ENCODE data around the gene CTNND2. TPM values are rescaled to one million over a fixed set of nuclear protein-coding genes. Genes with fewer than 3 reads are reported as not detected.
A peak's percentile ranks its signal among the peaks of the same experiment; 100 is the strongest.

The CTNND2 gene
- total and polyA plus RNA-seq, 5 experiments from 2014 or later: not detected

DNA sequence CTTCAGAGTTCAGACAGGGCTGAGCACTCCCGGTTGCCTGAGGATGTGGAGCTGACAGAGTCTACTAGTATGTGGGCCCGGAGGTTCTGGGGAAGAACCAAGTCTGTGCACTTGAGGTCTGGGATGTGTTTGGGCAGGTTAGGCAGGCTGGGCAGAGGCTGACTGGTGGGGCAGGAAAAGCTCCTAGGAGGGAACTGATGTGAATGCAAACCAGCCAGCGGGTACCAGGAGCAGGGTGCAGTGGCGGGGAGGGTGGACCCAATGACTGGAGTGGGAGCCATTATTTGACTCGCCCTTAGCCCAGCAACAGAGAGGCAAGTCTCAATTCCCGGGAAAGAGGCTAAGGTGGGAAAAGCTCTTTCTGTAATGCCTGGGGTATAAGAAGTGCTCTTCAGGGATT, 723.4 kb downstream of the CTNND2 start:
- Mint-ChIP-seq H3K4me1 (peaks cover 0 to 4% (median 0%) of the 10 kb centered on the region in 4 donors), H3K9me3 (peaks cover 0 to 2% (median 0%) of the 10 kb centered on the region in 9 donors), H3K27ac (peak overlapping the region in 1 of 10 donors; percentile 44), H3K36me3 (no peaks in the 10 kb centered on the region), H3K4me3 (no peak overlapping the region), H3K27me3 (peaks cover 5 to 20% (median 14%) of the 10 kb centered on the region in 5 donors)
- no peak for ATAC-seq
- POLR2A ChIA-PET: no interaction called here
- no peak for DNase-seq

DNA sequence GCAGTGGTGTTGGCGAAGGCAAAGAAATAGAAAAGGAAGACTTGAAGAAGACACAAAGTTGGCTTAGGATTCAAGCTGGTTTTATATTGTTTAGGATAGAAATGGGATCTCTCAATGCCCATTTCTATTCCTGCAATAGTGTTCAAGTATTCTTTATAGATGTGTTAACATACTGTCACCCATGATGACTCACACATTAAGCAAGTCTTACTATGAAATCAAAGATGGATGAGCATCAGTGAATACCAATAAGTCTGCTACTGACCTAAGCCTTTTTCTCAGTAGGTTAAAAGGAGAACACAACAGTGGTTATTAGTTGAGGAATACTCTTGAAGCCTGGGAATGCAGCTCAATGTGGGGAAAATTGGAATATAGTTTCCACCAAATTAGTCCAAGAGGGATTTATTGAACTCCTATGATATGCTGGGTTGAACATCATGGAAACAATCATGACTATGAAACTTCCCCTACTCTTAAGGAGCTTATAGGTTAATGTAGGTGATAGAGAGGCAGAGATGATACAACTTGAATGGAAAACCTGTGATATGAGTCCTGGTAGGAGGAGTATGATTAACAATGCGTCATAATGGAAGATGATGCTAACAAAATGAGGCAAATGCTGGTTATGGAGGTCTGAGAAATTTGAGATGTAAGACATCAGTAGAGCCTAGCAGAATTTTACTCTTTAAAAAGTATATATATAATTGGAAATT, 726.1 kb downstream of the CTNND2 start:
- Mint-ChIP-seq H3K9me3 (peaks cover 0 to 2% (median 0%) of the 10 kb centered on the region in 9 donors), H3K27ac (no peak overlapping the region), H3K4me3 (no peak overlapping the region), H3K4me1 (peaks cover 0 to 4% (median 0%) of the 10 kb centered on the region in 4 donors), H3K27me3 (peaks cover 0 to 17% (median 8%) of the 10 kb centered on the region in 5 donors), H3K36me3 (no peaks in the 10 kb centered on the region)
- DNase-seq (no peak), ATAC-seq (no peak)
- POLR2A ChIA-PET: interaction anchor here (0.7 kb wide), 1 partner anchor 145 kb away, joined by 4 read pairs; no protein-coding TSS in a partner anchor

- H3K27me3 Mint-ChIP-seq: peaks cover 0 to 23% (median 6%) of the 10 kb centered on the region in 5 donors
- peaks cover 0 to 6% (median 2%) of the 10 kb centered on the region in 4 donors for H3K4me1 Mint-ChIP-seq
- H3K9me3 Mint-ChIP-seq: no peaks in the 10 kb centered on the region
- ATAC-seq: no peak
- no peaks in the 10 kb centered on the region for H3K36me3 Mint-ChIP-seq
- no peak for DNase-seq
- POLR2A ChIA-PET: no interaction called here
- H3K4me3 Mint-ChIP-seq: no peak overlapping the region
- no peak overlapping the region for H3K27ac Mint-ChIP-seq
Measured at GRCh38 chr5:11174591-11174990, 729.7 kb downstream of the CTNND2 start.

DNA sequence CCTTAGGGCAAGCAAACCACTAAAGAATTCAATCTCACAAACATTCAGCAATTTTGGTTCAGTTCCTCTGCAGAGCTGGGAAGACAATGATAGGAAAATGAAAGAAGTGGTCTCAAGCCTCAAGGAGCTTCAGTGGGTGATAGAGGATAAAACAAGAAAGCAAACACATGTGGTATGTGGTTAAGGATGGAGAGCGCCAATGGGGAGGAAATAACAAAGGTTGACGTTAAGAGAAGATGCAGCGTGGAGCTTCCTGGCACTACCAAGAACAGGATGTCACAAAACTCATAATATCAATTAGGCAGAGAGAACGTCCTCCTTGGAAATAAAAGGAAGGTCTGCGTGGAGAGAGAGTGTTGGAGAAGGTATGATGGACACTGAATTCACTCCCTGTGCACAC, 731.8 kb downstream of the CTNND2 start:
- H3K27ac Mint-ChIP-seq: no peak overlapping the region
- DNase-seq: no peak
- peaks cover 1 to 23% (median 5%) of the 10 kb centered on the region in 5 donors for H3K27me3 Mint-ChIP-seq
- peaks cover 0 to 6% (median 2%) of the 10 kb centered on the region in 4 donors for H3K4me1 Mint-ChIP-seq
- H3K36me3 Mint-ChIP-seq: no peaks in the 10 kb centered on the region
- H3K9me3 Mint-ChIP-seq: no peaks in the 10 kb centered on the region
- no peak for ATAC-seq
- POLR2A ChIA-PET: no interaction called here
- H3K4me3 Mint-ChIP-seq: no peak overlapping the region

- Mint-ChIP-seq H3K27me3 (peaks cover 1 to 18% (median 4%) of the 10 kb centered on the region in 5 donors), H3K36me3 (no peaks in the 10 kb centered on the region), H3K9me3 (no peaks in the 10 kb centered on the region), H3K27ac (no peak overlapping the region), H3K4me1 (peaks cover 0 to 6% (median 2%) of the 10 kb centered on the region in 4 donors), H3K4me3 (no peak overlapping the region)
- no peak for DNase-seq
- ATAC-seq: no peak
- POLR2A ChIA-PET: no interaction called here
Measured at GRCh38 chr5:11171236-11171635, 733.0 kb downstream of the CTNND2 start.

DNA sequence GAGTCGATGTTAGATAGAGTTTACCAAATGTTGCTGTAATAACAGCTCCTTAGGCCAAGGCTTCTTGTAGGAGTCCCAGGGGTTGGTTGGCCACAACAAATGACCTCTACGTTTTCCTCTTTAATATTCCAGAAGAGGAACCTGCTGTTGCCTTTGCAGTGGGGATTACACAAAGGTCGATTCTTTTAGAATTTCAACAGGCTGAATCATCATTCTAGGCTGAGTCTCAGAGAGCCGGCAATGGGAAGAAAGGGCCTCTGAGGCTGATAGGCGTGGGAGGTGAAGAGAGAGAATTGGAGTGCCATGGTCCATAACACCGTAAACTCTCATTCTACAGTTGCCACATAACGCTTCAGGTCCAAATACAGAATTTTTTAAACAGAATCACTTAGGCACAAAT, 737.3 kb downstream of the CTNND2 start:
- Mint-ChIP-seq H3K4me1 (no peaks in the 10 kb centered on the region), H3K4me3 (no peak overlapping the region), H3K27ac (no peak overlapping the region), H3K27me3 (peaks cover 1 to 22% (median 1%) of the 10 kb centered on the region in 5 donors), H3K36me3 (no peaks in the 10 kb centered on the region), H3K9me3 (no peaks in the 10 kb centered on the region)
- DNase-seq (no peak), ATAC-seq (no peak)
- POLR2A ChIA-PET: no interaction called here

GRCh38 chr5:11164531-11165294, 739.5 kb downstream of the CTNND2 start:
- Mint-ChIP-seq H3K36me3 (no peaks in the 10 kb centered on the region), H3K27ac (no peak overlapping the region), H3K27me3 (peaks cover 0 to 11% (median 1%) of the 10 kb centered on the region in 5 donors), H3K4me1 (no peaks in the 10 kb centered on the region), H3K4me3 (no peak overlapping the region), H3K9me3 (no peaks in the 10 kb centered on the region)
- POLR2A ChIA-PET: no interaction called here
- ATAC-seq (no peak), DNase-seq (no peak)

DNA sequence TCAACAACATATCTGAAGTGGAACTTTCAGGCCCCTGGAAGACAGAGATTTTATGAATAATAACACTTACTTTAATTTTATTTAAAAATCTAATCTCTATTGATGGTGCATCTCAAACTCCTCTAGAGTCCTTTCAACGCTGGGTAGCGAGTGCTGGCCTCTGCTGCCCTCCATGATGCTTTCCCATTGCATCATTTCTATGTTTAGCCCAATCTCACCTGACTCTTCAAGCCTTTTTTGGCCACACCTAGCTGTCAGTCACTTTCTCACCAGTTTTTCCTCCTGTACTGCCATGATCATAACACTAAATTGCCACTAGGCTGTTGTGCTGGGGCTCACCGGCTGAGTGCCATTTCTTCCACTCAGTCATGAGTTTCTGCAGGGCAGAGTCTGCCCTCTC, 747.1 kb downstream of the CTNND2 start:
- DNase-seq (no peak), ATAC-seq (no peak)
- POLR2A ChIA-PET: no interaction called here
- no peaks in the 10 kb centered on the region for H3K9me3 Mint-ChIP-seq
- peaks cover 2 to 14% (median 3%) of the 10 kb centered on the region in 5 donors for H3K27me3 Mint-ChIP-seq
- H3K36me3 Mint-ChIP-seq: no peaks in the 10 kb centered on the region
- H3K4me1 Mint-ChIP-seq: peaks cover 0 to 5% (median 0%) of the 10 kb centered on the region in 4 donors
- no peak overlapping the region for H3K27ac Mint-ChIP-seq
- no peak overlapping the region for H3K4me3 Mint-ChIP-seq

DNA sequence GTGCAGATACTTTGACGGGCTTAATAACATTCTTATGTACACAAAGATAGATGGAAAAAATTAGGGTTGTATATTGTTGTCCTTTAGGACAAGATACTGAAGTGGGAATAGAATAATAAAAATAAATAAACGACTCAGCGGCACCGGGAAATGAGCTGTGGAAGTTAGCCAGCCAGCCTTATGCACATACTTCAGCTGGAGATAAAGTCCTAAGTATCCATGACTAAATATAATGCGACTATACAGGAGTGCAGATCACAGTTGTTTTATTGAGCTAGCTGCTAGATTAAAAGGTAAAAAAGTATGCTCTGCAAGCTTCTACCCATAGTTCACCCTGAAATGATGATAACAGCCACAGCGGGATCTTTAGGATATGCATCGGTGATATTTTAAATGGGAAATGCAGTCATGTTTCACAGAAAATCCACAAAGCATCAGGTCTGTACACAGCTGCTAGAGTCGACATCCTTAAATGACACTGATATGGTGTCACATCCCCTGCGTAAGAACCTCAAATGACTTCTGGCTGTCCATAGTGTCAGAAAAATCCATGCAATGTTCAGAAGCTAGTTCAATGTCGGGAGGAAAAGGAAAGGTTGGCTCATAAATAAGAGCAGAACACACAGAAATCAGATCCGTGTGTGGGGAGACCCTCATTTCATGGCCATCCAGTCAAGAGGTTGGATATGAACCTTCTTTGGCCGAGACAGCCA, 750.4 kb downstream of the CTNND2 start:
- ATAC-seq (no peak), DNase-seq (no peak)
- Mint-ChIP-seq H3K36me3 (no peaks in the 10 kb centered on the region), H3K9me3 (no peaks in the 10 kb centered on the region), H3K27ac (no peak overlapping the region), H3K4me1 (peaks cover 0 to 5% (median 0%) of the 10 kb centered on the region in 4 donors), H3K27me3 (peaks cover 2 to 14% (median 3%) of the 10 kb centered on the region in 5 donors), H3K4me3 (no peak overlapping the region)
- POLR2A ChIA-PET: no interaction called here

GRCh38 chr5:11152368-11152767, 751.9 kb downstream of the CTNND2 start:
- peaks cover 0 to 5% (median 0%) of the 10 kb centered on the region in 4 donors for H3K4me1 Mint-ChIP-seq
- no peaks in the 10 kb centered on the region for H3K36me3 Mint-ChIP-seq
- H3K27me3 Mint-ChIP-seq: peaks cover 0 to 14% (median 3%) of the 10 kb centered on the region in 5 donors
- ATAC-seq (no peak), DNase-seq (no peak)
- POLR2A ChIA-PET: no interaction called here
- no peaks in the 10 kb centered on the region for H3K9me3 Mint-ChIP-seq
- H3K27ac Mint-ChIP-seq: no peak overlapping the region
- no peak overlapping the region for H3K4me3 Mint-ChIP-seq

GRCh38 chr5:11150976-11151375, 753.3 kb downstream of the CTNND2 start:
- Mint-ChIP-seq H3K4me1 (no peaks in the 10 kb centered on the region), H3K36me3 (no peaks in the 10 kb centered on the region), H3K27me3 (peaks cover 0 to 18% (median 2%) of the 10 kb centered on the region in 5 donors), H3K27ac (no peak overlapping the region), H3K9me3 (no peaks in the 10 kb centered on the region), H3K4me3 (no peak overlapping the region)
- ATAC-seq (no peak), DNase-seq (no peak)
- POLR2A ChIA-PET: no interaction called here

- no peak overlapping the region for H3K27ac Mint-ChIP-seq
- H3K4me3 Mint-ChIP-seq: no peak overlapping the region
- DNase-seq (no peak), ATAC-seq (no peak)
- H3K36me3 Mint-ChIP-seq: no peaks in the 10 kb centered on the region
- H3K9me3 Mint-ChIP-seq: no peaks in the 10 kb centered on the region
- POLR2A ChIA-PET: no interaction called here
- no peaks in the 10 kb centered on the region for H3K4me1 Mint-ChIP-seq
- H3K27me3 Mint-ChIP-seq: peaks cover 0 to 12% (median 7%) of the 10 kb centered on the region in 5 donors
Measured at GRCh38 chr5:11148810-11149539, 755.3 kb downstream of the CTNND2 start.
